ENCODE data around the gene ZP2. TPM values are rescaled to one million over a fixed set of nuclear protein-coding genes. Genes with fewer than 3 reads are reported as not detected.

ZP2 gene
- total and polyA plus RNA-seq, 9 of the 15 experiments (the other 6 are each of a cell fraction or from before 2014, with no cell fraction given) = not detected

GRCh38 chr16:21194771-21195301 lies 16.5 kb downstream of the ZP2 start:
- Histone ChIP-seq H3K27me3 (ENCODE audit: control insufficient read depth in 2 of 2, insufficient read depth in 2 of 2, low read length in 2 of 2) (peaks cover 14 to 30% of the 10 kb centered on the region in 2 experiments; a peak in 4 of 5 replicates), H4K20me1 (replicated peaks; ENCODE audit: control insufficient read depth, insufficient read depth, low read length) (no peaks in the 10 kb centered on the region), H3K27ac (ENCODE audit: extremely low read depth, low read depth, low read length) (no peak overlapping the region), H3K4me1 (replicated peaks in 1 of 2; ENCODE audit: control insufficient read depth in 2 of 2, insufficient read depth in 2 of 2, low read length in 2 of 2) (no peaks in the 10 kb centered on the region), H3K79me2 (ENCODE audit: control insufficient read depth, insufficient read depth, low read length) (no peaks in the 10 kb centered on the region), H2AFZ (ENCODE audit: low read depth, low read length) (no peak overlapping the region), H3K9ac (ENCODE audit: insufficient read depth in 1 of 2, low read depth in 2 of 2, low read length in 2 of 2) (no peak overlapping the region), H3K4me3 (no peak overlapping the region), H3K9me3 (replicated peaks; ENCODE audit: control insufficient read depth, insufficient read depth, low read depth, low read length) (no peaks in the 10 kb centered on the region), H3K36me3 (ENCODE audit: control insufficient read depth, insufficient read depth, low read length) (no peaks in the 10 kb centered on the region), H3K4me2 (ENCODE audit: insufficient read depth, low read length) (no peak overlapping the region), H3K9me1 (ENCODE audit: control insufficient read depth, insufficient read depth, low read length) (no peaks in the 10 kb centered on the region)
- FAIRE-seq (no peak), ATAC-seq (no peak), DNase-seq (ENCODE audit: extremely low read depth in 1 of 4, low spot score in 3 of 4) (no peak)
- CTCF ChIA-PET (ENCODE audit: low intra/inter-chr PET ratio) = no interaction called here
- POLR2A ChIA-PET = no interaction called here
- peak; percentile 37; the same call in 1 of the 2 replicates for TF ChIP-seq RFX1 (IDR thresholded peaks at IDR 0.05)
- TF ChIP-seq NR1H2 (CRISPR knock-in tag; IDR thresholded peaks at IDR 0.05) = no peak
- no TSS peak for BruUV-seq (replicated peaks)
- WGBS (ENCODE audit: insufficient coverage, low coverage, missing lambda C conversion rate) = 1% methylated on average over 6 of the region's 6 CpGs
- intact Hi-C loops (cut with micrococcal nuclease) (no loop called here), in situ Hi-C loops (cut with MboI) (loop anchor here (5.0 kb wide), 1 partner anchor 82 kb away; the partner anchor contains the start of gene CRYM)

DNA sequence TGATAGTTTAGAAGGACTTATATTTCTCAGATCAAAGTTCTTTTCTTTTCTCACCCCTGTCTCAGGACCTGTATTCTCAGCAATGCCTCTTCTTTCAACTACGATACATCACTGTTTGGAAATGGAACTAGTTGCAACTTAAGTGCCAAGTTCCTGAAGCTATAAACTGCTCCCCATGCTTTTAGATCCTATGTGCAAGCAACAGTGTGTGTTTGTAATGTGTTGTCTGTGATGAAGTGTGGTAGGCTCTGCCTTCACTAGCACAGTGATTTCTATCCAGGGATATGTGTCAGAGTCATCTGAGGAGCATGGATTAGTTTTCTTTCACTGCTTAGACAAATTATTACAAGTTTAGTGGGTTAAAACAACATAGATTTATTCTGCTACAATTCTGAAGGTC lies 18.4 kb downstream of the ZP2 start:
- FAIRE-seq = no peak
- ChIA-PET CTCF (ENCODE audit: low intra/inter-chr PET ratio) (no interaction called here), POLR2A (interaction anchor here (0.6 kb wide), 1 partner anchor 328 kb away, joined by 3 read pairs; no protein-coding TSS in a partner anchor)
- BruUV-seq (replicated peaks) = no TSS peak
- peaks cover 2% of the 10 kb centered on the region; the same call in 1 of the 2 replicates for H4K20me1 ChIP-seq (replicated peaks; ENCODE audit: control insufficient read depth, insufficient read depth, low read length)
- DNase-seq (ENCODE audit: extremely low read depth in 1 of 4, low spot score in 3 of 4) = no peak
- no peak overlapping the region for H3K27ac ChIP-seq (ENCODE audit: extremely low read depth, low read depth, low read length)
- peaks cover 12 to 26% of the 10 kb centered on the region in 2 experiments; a peak in 4 of 5 replicates for H3K27me3 ChIP-seq (ENCODE audit: control insufficient read depth in 2 of 2, insufficient read depth in 2 of 2, low read length in 2 of 2)
- TF ChIP-seq ZNF668 (CRISPR knock-in tag; IDR thresholded peaks at IDR 0.05) (no peak), CHD2 (IDR thresholded peaks at IDR 0.05; ENCODE audit: low read depth, low read length) (no peak), DEAF1 (CRISPR knock-in tag; IDR thresholded peaks at IDR 0.05) (no peak), ZKSCAN3 (CRISPR knock-in tag; IDR thresholded peaks at IDR 0.05) (no peak), SMARCE1 (IDR thresholded peaks at IDR 0.05) (no peak), MLLT1 (IDR thresholded peaks at IDR 0.05) (no peak), STAT5B (CRISPR knock-in tag; IDR thresholded peaks at IDR 0.05) (no peak), GTF2A2 (tag; IDR thresholded peaks at IDR 0.05) (no peak)
- TF ChIP-seq, protein P1, sequence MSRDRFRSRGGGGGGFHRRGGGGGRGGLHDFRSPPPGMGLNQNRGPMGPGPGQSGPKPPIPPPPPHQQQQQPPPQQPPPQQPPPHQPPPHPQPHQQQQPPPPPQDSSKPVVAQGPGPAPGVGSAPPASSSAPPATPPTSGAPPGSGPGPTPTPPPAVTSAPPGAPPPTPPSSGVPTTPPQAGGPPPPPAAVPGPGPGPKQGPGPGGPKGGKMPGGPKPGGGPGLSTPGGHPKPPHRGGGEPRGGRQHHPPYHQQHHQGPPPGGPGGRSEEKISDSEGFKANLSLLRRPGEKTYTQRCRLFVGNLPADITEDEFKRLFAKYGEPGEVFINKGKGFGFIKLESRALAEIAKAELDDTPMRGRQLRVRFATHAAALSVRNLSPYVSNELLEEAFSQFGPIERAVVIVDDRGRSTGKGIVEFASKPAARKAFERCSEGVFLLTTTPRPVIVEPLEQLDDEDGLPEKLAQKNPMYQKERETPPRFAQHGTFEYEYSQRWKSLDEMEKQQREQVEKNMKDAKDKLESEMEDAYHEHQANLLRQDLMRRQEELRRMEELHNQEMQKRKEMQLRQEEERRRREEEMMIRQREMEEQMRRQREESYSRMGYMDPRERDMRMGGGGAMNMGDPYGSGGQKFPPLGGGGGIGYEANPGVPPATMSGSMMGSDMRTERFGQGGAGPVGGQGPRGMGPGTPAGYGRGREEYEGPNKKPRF (IDR thresholded peaks at IDR 0.05; ENCODE audit: low read depth, low read length) = no peak
- no peak for ATAC-seq
- H3K9ac ChIP-seq (ENCODE audit: insufficient read depth in 1 of 2, low read depth in 2 of 2, low read length in 2 of 2) = no peak overlapping the region
- H3K79me2 ChIP-seq (ENCODE audit: control insufficient read depth, insufficient read depth, low read length) = no peaks in the 10 kb centered on the region
- no peaks in the 10 kb centered on the region for H3K36me3 ChIP-seq (ENCODE audit: control insufficient read depth, insufficient read depth, low read length)
- no peak overlapping the region for H2AFZ ChIP-seq (ENCODE audit: low read depth, low read length)
- no peaks in the 10 kb centered on the region for H3K9me3 ChIP-seq (replicated peaks; ENCODE audit: control insufficient read depth, insufficient read depth, low read depth, low read length)
- H3K4me2 ChIP-seq (ENCODE audit: insufficient read depth, low read length) = no peak overlapping the region
- intact Hi-C loops (cut with micrococcal nuclease) (no loop called here), in situ Hi-C loops (cut with MboI) (no loop called here)
- no peak overlapping the region for H3K4me3 ChIP-seq
- H3K4me1 ChIP-seq (replicated peaks in 1 of 2; ENCODE audit: control insufficient read depth in 2 of 2, insufficient read depth in 2 of 2, low read length in 2 of 2) = peaks cover 5 to 6% of the 10 kb centered on the region in 2 experiments; a peak in 3 of 5 replicates
- H3K9me1 ChIP-seq (ENCODE audit: control insufficient read depth, insufficient read depth, low read length) = no peaks in the 10 kb centered on the region
- WGBS (ENCODE audit: insufficient coverage, low coverage, missing lambda C conversion rate) = 0% methylated on average over 1 of the region's 1 CpG
